ENCODE results near the gene CALHM5. TPM values are rescaled to one million over a fixed set of nuclear protein-coding genes. Genes with fewer than 3 reads are reported as not detected.
"Not testable (repeated sequence)": the region's sequence is repeated elsewhere in the genome, so short reads cannot be mapped to it uniquely, and the experiment has no call there.

CALHM5 gene
- total and polyA plus RNA-seq, 10 of the 15 experiments (the other 5 are each of a cell fraction or from before 2014, with no cell fraction given): not detected

DNA sequence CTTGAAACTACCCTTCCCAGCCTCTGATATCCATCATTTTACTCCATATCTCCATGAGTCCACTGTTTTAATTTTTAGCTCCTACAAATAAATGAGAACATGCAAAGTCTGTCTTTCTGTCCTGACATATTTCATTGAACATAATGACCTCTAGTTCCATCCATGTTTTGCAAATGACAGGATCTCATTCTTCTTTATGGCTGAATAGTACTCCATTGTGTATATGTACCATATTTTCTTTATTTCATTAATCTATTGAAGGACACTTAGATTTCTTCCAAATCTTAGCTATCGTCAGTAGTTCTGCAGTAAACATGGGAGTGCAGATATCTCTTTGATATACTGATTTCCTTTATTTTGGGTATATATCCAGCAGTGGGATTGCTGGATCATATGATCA is 16.3 kb upstream of the CALHM5 start:
- POLR2A ChIA-PET; in situ Hi-C loops (cut with MboI); H3K4me2 ChIP-seq (ENCODE audit: control insufficient read depth, insufficient read depth); ATAC-seq; H3K36me3 ChIP-seq (ENCODE audit: control insufficient read depth in 2 of 2, insufficient read depth in 2 of 2, low read length in 1 of 2); H3K27me3 ChIP-seq (replicated peaks in 1 of 2; ENCODE audit: control insufficient read depth in 2 of 2, insufficient read depth in 2 of 2, low read length in 1 of 2); H3K27ac ChIP-seq (ENCODE audit: control insufficient read depth, insufficient read depth); H3K4me3 ChIP-seq; DNase-seq (ENCODE audit: low read depth, low spot score); H3K79me2 ChIP-seq (ENCODE audit: control insufficient read depth, insufficient read depth, low read length); RAD21 ChIA-PET (ENCODE audit: unreplicated experiment); H3K4me1 ChIP-seq (ENCODE audit: control insufficient read depth, insufficient read depth, low read length); FAIRE-seq; H3K9ac ChIP-seq (ENCODE audit: control insufficient read depth, insufficient read depth, low read length); BruUV-seq (replicated peaks); H3K9me3 ChIP-seq (replicated peaks; ENCODE audit: control insufficient read depth, insufficient read depth, low read length); H4K20me1 ChIP-seq (ENCODE audit: control insufficient read depth, insufficient read depth); intact Hi-C loops (cut with micrococcal nuclease; ENCODE audit: unreplicated experiment); H2AFZ ChIP-seq (ENCODE audit: control insufficient read depth, low read depth, low read length): not testable (repeated sequence)
- WGBS (ENCODE audit: insufficient coverage, insufficient replicate concordance, low lambda C conversion rate, missing lambda C conversion rate): 90% methylated on average over 1 of the region's 1 CpG
- CTCF ChIA-PET: interaction anchor here (0.7 to 1.4 kb wide), 3 partner anchors 19 to 188 kb away, joined by 3 read pairs; no protein-coding TSS in a partner anchor
- SMC1A ChIA-PET (ENCODE audit: uncharacterized antibody, unreplicated experiment): interaction anchor here (1.2 to 1.3 kb wide), 2 partner anchors 11 to 16 kb away, joined by 4 to 5 read pairs; partner anchors contain the start of gene CALHM5

DNA sequence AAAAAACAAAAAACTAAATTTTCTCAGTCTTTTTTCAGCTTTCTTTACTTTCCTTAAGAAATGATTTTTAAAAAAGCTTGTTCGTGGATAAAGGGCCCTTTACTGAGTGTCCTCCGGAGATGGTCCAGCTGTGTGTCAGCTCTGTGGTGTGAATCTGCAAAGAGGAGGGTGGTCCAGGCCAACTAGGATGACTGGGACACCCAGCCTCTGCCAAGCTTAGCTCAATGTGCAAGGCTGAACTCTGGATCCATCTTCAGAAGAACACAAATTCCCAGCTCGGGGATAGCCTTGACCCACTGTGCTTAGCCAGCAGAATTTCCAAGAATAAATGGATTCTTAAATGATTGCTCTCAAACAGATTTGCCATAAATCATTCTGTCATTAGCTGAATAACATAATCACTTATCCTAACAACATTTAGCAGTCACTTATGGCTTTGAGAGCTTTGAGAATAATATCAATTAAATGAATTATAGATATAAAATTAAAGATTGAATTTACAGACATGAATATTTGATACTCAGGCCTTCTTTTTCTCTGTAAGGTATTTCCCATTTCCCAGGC is 14.2 kb upstream of the CALHM5 start:
- no peak overlapping the region for H3K4me3 ChIP-seq
- BruUV-seq (replicated peaks): no TSS peak
- no peaks in the 10 kb centered on the region for H3K4me1 ChIP-seq (ENCODE audit: control insufficient read depth, insufficient read depth, low read length)
- FAIRE-seq (no peak), DNase-seq (ENCODE audit: low read depth, low spot score) (no peak), ATAC-seq (no peak)
- no peak overlapping the region for H3K9ac ChIP-seq (ENCODE audit: control insufficient read depth, insufficient read depth, low read length)
- in situ Hi-C loops (cut with MboI) (no loop called here), intact Hi-C loops (cut with micrococcal nuclease; ENCODE audit: unreplicated experiment) (no loop called here)
- no peaks in the 10 kb centered on the region for H3K9me3 ChIP-seq (replicated peaks; ENCODE audit: control insufficient read depth, insufficient read depth, low read length)
- no peaks in the 10 kb centered on the region for H3K79me2 ChIP-seq (ENCODE audit: control insufficient read depth, insufficient read depth, low read length)
- SMC1A ChIA-PET (ENCODE audit: uncharacterized antibody, unreplicated experiment): interaction anchor here (0.6 to 1.6 kb wide), 6 partner anchors 16 to 334 kb away, joined by 3 to 6 read pairs (median 3); no protein-coding TSS in a partner anchor
- CTCF ChIA-PET: interaction anchor here (0.7 to 2.2 kb wide), 7 partner anchors 12 to 209 kb away, joined by 3 to 6 read pairs (median 3); no protein-coding TSS in a partner anchor
- POLR2A ChIA-PET: interaction anchor here (0.9 kb wide), 1 partner anchor 204 kb away, joined by 3 read pairs; no protein-coding TSS in a partner anchor
- no peak overlapping the region for H2AFZ ChIP-seq (ENCODE audit: control insufficient read depth, low read depth, low read length)
- RAD21 ChIA-PET (ENCODE audit: unreplicated experiment): interaction anchor here (1.4 to 1.7 kb wide), 2 partner anchors 209 to 229 kb away, joined by 4 read pairs; no protein-coding TSS in a partner anchor
- no peaks in the 10 kb centered on the region for H3K36me3 ChIP-seq (ENCODE audit: control insufficient read depth in 2 of 2, insufficient read depth in 2 of 2, low read length in 1 of 2)
- H3K4me2 ChIP-seq (ENCODE audit: control insufficient read depth, insufficient read depth): no peak overlapping the region
- WGBS (ENCODE audit: insufficient coverage, insufficient replicate concordance, low lambda C conversion rate, missing lambda C conversion rate): 35% methylated on average over 3 of the region's 3 CpGs
- H3K27me3 ChIP-seq (replicated peaks in 1 of 2; ENCODE audit: control insufficient read depth in 2 of 2, insufficient read depth in 2 of 2, low read length in 1 of 2): peaks cover 0 to 7% of the 10 kb centered on the region in 2 experiments; a peak in 2 of 4 replicates
- H4K20me1 ChIP-seq (ENCODE audit: control insufficient read depth, insufficient read depth): no peaks in the 10 kb centered on the region
- no peak for TF ChIP-seq SIN3A (IDR thresholded peaks at IDR 0.05; ENCODE audit: low read depth, low read length)
- no peak overlapping the region for H3K27ac ChIP-seq (ENCODE audit: control insufficient read depth, insufficient read depth)
